ENCODE data around the gene ATXN7L2.

Gene ATXN7L2

DNA sequence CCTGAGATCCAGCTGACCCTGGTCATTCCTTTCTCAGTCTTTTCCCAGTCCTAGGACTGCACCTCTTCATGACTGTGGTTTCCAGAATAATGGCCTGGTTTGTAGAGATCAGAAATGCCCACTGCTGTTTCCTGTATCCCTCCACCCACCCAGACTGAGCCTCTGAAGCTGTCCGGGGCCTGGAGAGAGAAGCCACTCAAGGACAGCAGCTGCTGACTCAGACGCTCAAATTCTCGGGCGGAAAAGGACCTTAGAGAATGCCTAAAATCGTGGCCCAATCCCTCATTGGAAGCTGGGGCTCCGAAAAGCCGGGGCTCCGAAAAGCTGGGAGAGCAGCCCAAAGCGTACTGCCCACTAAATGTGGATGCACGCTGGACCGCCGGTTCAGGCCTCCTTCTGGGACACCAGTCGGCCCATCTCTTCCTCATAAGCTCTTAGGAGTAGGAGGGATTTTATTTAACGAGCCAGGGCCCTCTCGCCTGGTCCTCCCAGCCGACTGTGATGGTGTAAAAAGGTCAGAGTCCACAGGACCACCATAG lies 48.2 kb downstream of the ATXN7L2 start:
- H3K4me2 ChIP-seq (ENCODE audit: low read depth, low read length, poor library complexity, severe bottlenecking): no peak overlapping the region
- H3K9ac ChIP-seq (ENCODE audit: low read length): no peak overlapping the region
- TF ChIP-seq, protein P1, sequence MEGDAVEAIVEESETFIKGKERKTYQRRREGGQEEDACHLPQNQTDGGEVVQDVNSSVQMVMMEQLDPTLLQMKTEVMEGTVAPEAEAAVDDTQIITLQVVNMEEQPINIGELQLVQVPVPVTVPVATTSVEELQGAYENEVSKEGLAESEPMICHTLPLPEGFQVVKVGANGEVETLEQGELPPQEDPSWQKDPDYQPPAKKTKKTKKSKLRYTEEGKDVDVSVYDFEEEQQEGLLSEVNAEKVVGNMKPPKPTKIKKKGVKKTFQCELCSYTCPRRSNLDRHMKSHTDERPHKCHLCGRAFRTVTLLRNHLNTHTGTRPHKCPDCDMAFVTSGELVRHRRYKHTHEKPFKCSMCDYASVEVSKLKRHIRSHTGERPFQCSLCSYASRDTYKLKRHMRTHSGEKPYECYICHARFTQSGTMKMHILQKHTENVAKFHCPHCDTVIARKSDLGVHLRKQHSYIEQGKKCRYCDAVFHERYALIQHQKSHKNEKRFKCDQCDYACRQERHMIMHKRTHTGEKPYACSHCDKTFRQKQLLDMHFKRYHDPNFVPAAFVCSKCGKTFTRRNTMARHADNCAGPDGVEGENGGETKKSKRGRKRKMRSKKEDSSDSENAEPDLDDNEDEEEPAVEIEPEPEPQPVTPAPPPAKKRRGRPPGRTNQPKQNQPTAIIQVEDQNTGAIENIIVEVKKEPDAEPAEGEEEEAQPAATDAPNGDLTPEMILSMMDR (IDR thresholded peaks at IDR 0.05; ENCODE audit: insufficient read depth, low read length, poor library complexity, severe bottlenecking): no peak
- TF ChIP-seq EZH2phosphoT487 (conservative IDR thresholded peaks at IDR 0.05; ENCODE audit: low read length): no peak
- no peaks in the 10 kb centered on the region for H3K36me3 ChIP-seq (ENCODE audit: low read length)
- H2AFZ ChIP-seq (ENCODE audit: low read depth, low read length, severe bottlenecking): peak overlapping the region; percentile 36
- H3K9me3 ChIP-seq (ENCODE audit: insufficient read depth, low read length): no peaks in the 10 kb centered on the region
- no peaks in the 10 kb centered on the region for H4K20me1 ChIP-seq (ENCODE audit: low read depth, low read length)
- no peaks in the 10 kb centered on the region for H3F3A ChIP-seq (ENCODE audit: insufficient read depth)
- no peaks in the 10 kb centered on the region for H3K9me2 ChIP-seq (replicated peaks; ENCODE audit: insufficient read depth, low read length)
- no peak overlapping the region for H3K4me3 ChIP-seq (ENCODE audit: insufficient read depth, low read length, poor library complexity, severe bottlenecking)
- no peak overlapping the region for H3K27ac ChIP-seq (ENCODE audit: low read depth, low read length)
- no peaks in the 10 kb centered on the region for H3K27me3 ChIP-seq (ENCODE audit: low read length)
- no peaks in the 10 kb centered on the region for H3K79me2 ChIP-seq (ENCODE audit: insufficient read depth, low read length)

DNA sequence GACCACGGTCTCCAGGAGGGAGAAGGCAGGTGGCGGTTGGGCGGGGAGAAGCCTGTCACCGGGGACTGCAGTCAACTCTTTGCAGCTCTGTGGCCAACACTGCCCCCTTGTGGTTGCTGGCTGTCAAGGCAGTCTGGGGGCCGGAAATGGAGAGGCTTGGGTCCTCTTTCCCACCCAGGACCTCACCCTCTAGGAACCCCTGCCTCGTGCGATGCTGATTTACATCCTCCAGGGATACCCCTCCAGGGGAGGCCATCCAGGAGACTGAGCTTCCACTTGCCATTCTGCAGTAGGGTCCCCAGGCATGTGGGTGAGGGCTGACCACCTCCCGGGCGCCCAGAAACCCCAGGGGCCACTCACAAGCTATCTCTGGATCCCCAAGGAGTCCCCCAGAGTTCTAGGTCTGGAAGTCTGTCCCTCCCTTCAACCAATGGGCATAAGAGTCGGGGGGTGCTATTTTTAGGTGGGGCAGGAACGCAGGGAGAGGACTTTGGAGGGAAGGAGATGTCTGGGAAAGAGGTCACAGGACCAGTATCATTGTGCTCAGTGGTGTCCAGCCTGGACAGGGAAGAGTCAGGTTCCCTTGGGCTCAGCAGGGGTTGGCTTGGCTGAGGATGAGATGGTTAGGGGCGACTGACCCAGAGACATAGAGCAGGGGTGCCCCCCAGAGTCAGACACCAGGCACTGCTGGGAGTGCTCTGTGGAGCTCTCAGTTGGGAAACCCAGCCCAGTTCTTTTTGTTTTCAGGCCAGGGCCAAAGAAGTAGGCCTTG lies 48.8 kb downstream of the ATXN7L2 start:
- TF ChIP-seq, protein P1 (IDR thresholded peaks at IDR 0.05; ENCODE audit: insufficient read depth, low read length, poor library complexity, severe bottlenecking): peak; percentile 66
- TF ChIP-seq EZH2phosphoT487 (conservative IDR thresholded peaks at IDR 0.05; ENCODE audit: low read length): no peak
- Histone ChIP-seq H3K9me3 (ENCODE audit: insufficient read depth, low read length) (no peaks in the 10 kb centered on the region), H3K9me2 (replicated peaks; ENCODE audit: insufficient read depth, low read length) (no peaks in the 10 kb centered on the region), H3K79me2 (ENCODE audit: insufficient read depth, low read length) (no peaks in the 10 kb centered on the region), H3K9ac (ENCODE audit: low read length) (peak overlapping the region; percentile 32; the same call in 1 of the 2 replicates), H3K27me3 (ENCODE audit: low read length) (no peaks in the 10 kb centered on the region), H3K4me2 (ENCODE audit: low read depth, low read length, poor library complexity, severe bottlenecking) (peak overlapping the region; percentile 49), H3K27ac (ENCODE audit: low read depth, low read length) (0 out of 2 replicates have a peak overlapping the region, but pooled peaks have one; percentile 17), H3K4me3 (ENCODE audit: insufficient read depth, low read length, poor library complexity, severe bottlenecking) (no peak overlapping the region), H2AFZ (ENCODE audit: low read depth, low read length, severe bottlenecking) (peak overlapping the region; percentile 100), H3F3A (ENCODE audit: insufficient read depth) (no peaks in the 10 kb centered on the region), H3K36me3 (ENCODE audit: low read length) (no peaks in the 10 kb centered on the region), H4K20me1 (ENCODE audit: low read depth, low read length) (no peaks in the 10 kb centered on the region)

DNA sequence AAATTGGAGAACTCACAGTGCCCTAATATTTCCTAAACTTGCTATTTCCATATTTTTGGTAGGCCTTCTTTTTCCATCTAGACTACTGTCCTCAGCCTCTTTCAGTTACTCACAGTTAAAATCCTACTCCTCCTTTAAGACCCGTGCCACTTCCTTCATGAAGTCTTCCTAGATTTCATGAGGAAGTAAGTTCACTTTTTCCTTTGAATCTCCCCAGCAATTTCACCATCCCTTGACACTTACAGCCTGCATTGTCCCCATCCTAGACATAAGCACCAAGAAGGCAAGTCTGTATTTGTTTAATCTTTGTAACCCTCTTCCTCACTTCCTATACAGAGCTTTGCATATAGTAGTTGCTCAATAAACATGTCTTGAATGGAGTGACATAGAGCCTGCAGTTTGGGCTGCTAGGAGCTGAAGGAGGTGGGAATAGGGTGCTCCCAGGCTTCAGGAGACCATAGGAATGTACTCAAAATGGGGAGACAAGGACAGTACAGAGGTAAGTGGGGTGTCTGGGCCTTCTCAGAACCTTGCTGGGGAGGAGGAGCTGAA lies 50.7 kb downstream of the ATXN7L2 start:
- Histone ChIP-seq H3F3A (ENCODE audit: insufficient read depth) (no peaks in the 10 kb centered on the region), H3K9me3 (ENCODE audit: insufficient read depth, low read length) (no peaks in the 10 kb centered on the region), H3K9me2 (replicated peaks; ENCODE audit: insufficient read depth, low read length) (no peaks in the 10 kb centered on the region), H3K36me3 (ENCODE audit: low read length) (no peaks in the 10 kb centered on the region), H3K27ac (ENCODE audit: low read depth, low read length) (no peak overlapping the region), H2AFZ (ENCODE audit: low read depth, low read length, severe bottlenecking) (no peak overlapping the region), H3K4me3 (ENCODE audit: insufficient read depth, low read length, poor library complexity, severe bottlenecking) (no peak overlapping the region), H3K27me3 (ENCODE audit: low read length) (no peaks in the 10 kb centered on the region), H3K9ac (ENCODE audit: low read length) (no peak overlapping the region), H3K4me2 (ENCODE audit: low read depth, low read length, poor library complexity, severe bottlenecking) (no peak overlapping the region), H4K20me1 (ENCODE audit: low read depth, low read length) (no peaks in the 10 kb centered on the region), H3K79me2 (ENCODE audit: insufficient read depth, low read length) (no peaks in the 10 kb centered on the region)
- TF ChIP-seq, protein P1 (IDR thresholded peaks at IDR 0.05; ENCODE audit: insufficient read depth, low read length, poor library complexity, severe bottlenecking): no peak
- TF ChIP-seq EZH2phosphoT487 (conservative IDR thresholded peaks at IDR 0.05; ENCODE audit: low read length): no peak
